ENCODE measurements around the gene CEP57. TPM values are rescaled to one million over a fixed set of nuclear protein-coding genes. Genes with fewer than 3 reads are reported as not detected.
"Not testable (repeated sequence)": the region's sequence is repeated elsewhere in the genome, so short reads cannot be mapped to it uniquely, and the experiment has no call there.

Gene CEP57
- total RNA-seq, 2 experiments from 2014 or later = 43.5 to 46.6 TPM

DNA sequence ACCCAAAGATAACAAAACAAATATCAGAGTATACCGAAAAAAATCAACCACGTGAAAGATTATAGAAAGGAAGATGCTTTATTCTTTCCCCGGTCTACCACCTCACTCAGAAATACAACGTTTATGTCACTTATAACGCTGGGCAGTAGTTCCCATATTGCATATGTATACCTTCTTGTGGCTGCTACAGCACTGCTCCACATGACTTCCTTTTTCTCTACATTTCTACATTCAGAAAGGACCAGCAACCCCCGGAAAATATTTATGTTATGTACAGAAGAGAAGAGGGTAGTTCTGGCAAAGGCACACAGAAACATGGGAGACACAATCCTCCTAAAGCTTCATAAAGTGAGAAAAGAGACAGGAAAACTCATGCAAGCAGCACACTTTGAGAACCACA, 76.8 kb downstream of the CEP57 start:
- no peaks in the 10 kb centered on the region for H3K9me3 ChIP-seq (ENCODE audit: control insufficient read depth in 1 of 2, insufficient read depth in 1 of 2, low read length in 2 of 2)
- H3K4me3 ChIP-seq (ENCODE audit: low read length) = no peak overlapping the region
- TF ChIP-seq, protein P1, sequence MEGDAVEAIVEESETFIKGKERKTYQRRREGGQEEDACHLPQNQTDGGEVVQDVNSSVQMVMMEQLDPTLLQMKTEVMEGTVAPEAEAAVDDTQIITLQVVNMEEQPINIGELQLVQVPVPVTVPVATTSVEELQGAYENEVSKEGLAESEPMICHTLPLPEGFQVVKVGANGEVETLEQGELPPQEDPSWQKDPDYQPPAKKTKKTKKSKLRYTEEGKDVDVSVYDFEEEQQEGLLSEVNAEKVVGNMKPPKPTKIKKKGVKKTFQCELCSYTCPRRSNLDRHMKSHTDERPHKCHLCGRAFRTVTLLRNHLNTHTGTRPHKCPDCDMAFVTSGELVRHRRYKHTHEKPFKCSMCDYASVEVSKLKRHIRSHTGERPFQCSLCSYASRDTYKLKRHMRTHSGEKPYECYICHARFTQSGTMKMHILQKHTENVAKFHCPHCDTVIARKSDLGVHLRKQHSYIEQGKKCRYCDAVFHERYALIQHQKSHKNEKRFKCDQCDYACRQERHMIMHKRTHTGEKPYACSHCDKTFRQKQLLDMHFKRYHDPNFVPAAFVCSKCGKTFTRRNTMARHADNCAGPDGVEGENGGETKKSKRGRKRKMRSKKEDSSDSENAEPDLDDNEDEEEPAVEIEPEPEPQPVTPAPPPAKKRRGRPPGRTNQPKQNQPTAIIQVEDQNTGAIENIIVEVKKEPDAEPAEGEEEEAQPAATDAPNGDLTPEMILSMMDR (IDR thresholded peaks at IDR 0.05) = no peak
- H3K4me1 Mint-ChIP-seq (ENCODE audit: low read depth) = no peaks in the 10 kb centered on the region
- H3K36me3 Mint-ChIP-seq (ENCODE audit: low read depth) = peaks cover 26% of the 10 kb centered on the region
- ATAC-seq (ENCODE audit: poor library complexity) (no peak), DNase-seq (no peak)
- POLR2A ChIA-PET = no interaction called here
- no peaks in the 10 kb centered on the region for H3K4me1 ChIP-seq (ENCODE audit: insufficient read depth, low read length)
- no peak overlapping the region for H3K4me3 Mint-ChIP-seq
- CTCF ChIA-PET = no interaction called here
- H3K27me3 Mint-ChIP-seq = no peaks in the 10 kb centered on the region
- H3K9me3 Mint-ChIP-seq = no peaks in the 10 kb centered on the region
- intact Hi-C loops (cut with DNase I, micrococcal nuclease) = no loop called here
- no peaks in the 10 kb centered on the region for H3K27me3 ChIP-seq (ENCODE audit: control insufficient read depth in 1 of 2, insufficient read depth in 2 of 2, low read length in 2 of 2)
- peaks cover 4% of the 10 kb centered on the region for H3K36me3 ChIP-seq (ENCODE audit: insufficient read depth, low read length)
- H3K27ac Mint-ChIP-seq = no peak overlapping the region
- no peak overlapping the region for H3K27ac ChIP-seq (ENCODE audit: low read depth in 1 of 2, low read length in 2 of 2)

- H3K4me3 ChIP-seq (ENCODE audit: low read length); CTCF ChIA-PET; H3K9me3 Mint-ChIP-seq; intact Hi-C loops (cut with DNase I, micrococcal nuclease); H3K27me3 Mint-ChIP-seq; DNase-seq; H3K4me3 Mint-ChIP-seq; H3K36me3 Mint-ChIP-seq (ENCODE audit: low read depth); H3K27me3 ChIP-seq (ENCODE audit: control insufficient read depth in 1 of 2, insufficient read depth in 2 of 2, low read length in 2 of 2); H3K36me3 ChIP-seq (ENCODE audit: insufficient read depth, low read length); H3K27ac ChIP-seq (ENCODE audit: low read depth in 1 of 2, low read length in 2 of 2); POLR2A ChIA-PET; ATAC-seq (ENCODE audit: poor library complexity); H3K4me1 ChIP-seq (ENCODE audit: insufficient read depth, low read length); H3K4me1 Mint-ChIP-seq (ENCODE audit: low read depth); H3K9me3 ChIP-seq (ENCODE audit: control insufficient read depth in 1 of 2, insufficient read depth in 1 of 2, low read length in 2 of 2); H3K27ac Mint-ChIP-seq: not testable (repeated sequence)
Observed at GRCh38 chr11:95870877-95871276, 80.6 kb downstream of the CEP57 start.

GRCh38 chr11:95877291-95877690, 87.0 kb downstream of the CEP57 start:
- intact Hi-C loops (cut with DNase I, micrococcal nuclease) = no loop called here

More at GRCh38 chr11:95877291-95877690, 87.0 kb downstream of the CEP57 start:
- Histone ChIP-seq H3K4me3 (ENCODE audit: low read length) (no peak overlapping the region), H3K27ac (ENCODE audit: low read depth in 1 of 2, low read length in 2 of 2) (no peak overlapping the region), H3K4me1 (ENCODE audit: insufficient read depth, low read length) (no peaks in the 10 kb centered on the region), H3K36me3 (ENCODE audit: insufficient read depth, low read length) (no peaks in the 10 kb centered on the region), H3K9me3 (ENCODE audit: control insufficient read depth in 1 of 2, insufficient read depth in 1 of 2, low read length in 2 of 2) (no peaks in the 10 kb centered on the region), H3K27me3 (ENCODE audit: control insufficient read depth in 1 of 2, insufficient read depth in 2 of 2, low read length in 2 of 2) (no peaks in the 10 kb centered on the region)
- CTCF ChIA-PET = no interaction called here
- Mint-ChIP-seq H3K9me3 (peaks cover 2% of the 10 kb centered on the region), H3K4me1 (ENCODE audit: low read depth) (no peaks in the 10 kb centered on the region), H3K36me3 (ENCODE audit: low read depth) (peaks cover 26% of the 10 kb centered on the region), H3K27ac (no peak overlapping the region), H3K4me3 (no peak overlapping the region), H3K27me3 (no peaks in the 10 kb centered on the region)
- POLR2A ChIA-PET = no interaction called here
- ATAC-seq (ENCODE audit: poor library complexity) (no peak), DNase-seq (no peak)
- TF ChIP-seq, protein P1 (IDR thresholded peaks at IDR 0.05) = no peak

Other genes with a start within 250 kb of the CEP57 start
- gene FAM76B, start 716 bp upstream of the CEP57 start, total RNA-seq = 100 to 1,000 TPM in 1 of 2 experiments, 10 to 100 TPM in 1; 95.1 to 101 TPM
- gene MTMR2, start 133.6 kb downstream of the CEP57 start, total RNA-seq = 1 to 10 TPM; 6.6 to 6.9 TPM